Neural cell (in vitro differentiated cells): ENCODE results near the gene DNAH3. TPM values are rescaled to one million over a fixed set of nuclear protein-coding genes. Genes with fewer than 3 reads are reported as not detected.

Experiments used
- H2AFZ ChIP-seq: fragments of 200-600, 300-800 bp; sonication (generic), shearing (Covaris generic); 2 replicates; pipeline ENCODE4 v1.6.0; 2014; ENCODE audit warnings: low read depth, mild to moderate bottlenecking, antibody characterized with exemption, low read length, moderate library complexity
- H3F3A ChIP-seq: fragments of 200-600 bp; shearing (Covaris generic); 2 replicates; pipeline ENCODE4 v1.6.1; 2016; ENCODE audit warnings: mild to moderate bottlenecking, moderate library complexity, mixed read lengths, antibody characterized with exemption, low read length; ENCODE audit not compliant: insufficient read depth, poor library complexity, severe bottlenecking
- H3K27ac ChIP-seq: fragments of 200-600, 300-800 bp; sonication (generic), shearing (Covaris generic); 2 replicates; pipeline ENCODE4 v1.5.1; 2014; ENCODE audit warnings: mild to moderate bottlenecking, low read length, moderate library complexity
- H3K27me3 ChIP-seq: fragments of 300-800, 200-600 bp; sonication (generic), shearing (Covaris generic); 2 replicates; pipeline ENCODE4 v1.6.0; 2014; ENCODE audit warnings: mild to moderate bottlenecking, low read depth, low read length, moderate library complexity; ENCODE audit not compliant: insufficient read depth
- H3K36me3 ChIP-seq: fragments of 300-800, 200-600 bp; sonication (generic), shearing (Covaris generic); 2 replicates; pipeline ENCODE4 v1.5.1; 2014; ENCODE audit warnings: mild to moderate bottlenecking, antibody characterized with exemption, low read length, moderate library complexity; ENCODE audit not compliant: insufficient read depth
- H3K4me2 ChIP-seq: fragments of 300-800, 200-600 bp; sonication (generic), shearing (Covaris generic); 2 replicates; pipeline ENCODE4 v1.6.0; 2014; ENCODE audit warnings: mild to moderate bottlenecking, low read length
- H3K4me3 ChIP-seq: fragments of 300-800, 200-600 bp; sonication (generic), shearing (Covaris generic); 2 replicates; pipeline ENCODE4 v1.5.1; 2014; ENCODE audit warnings: mild to moderate bottlenecking, low read length, moderate library complexity
- H3K79me2 ChIP-seq: fragments of 200-600 bp; shearing (Covaris generic); replicated peaks from 2 replicates; pipeline ENCODE4 v1.6.0; 2014; ENCODE audit warnings: mild to moderate bottlenecking, low read length, moderate library complexity; ENCODE audit not compliant: insufficient read depth
- H3K9ac ChIP-seq: fragments of 300-800, 200-600 bp; sonication (generic), shearing (Covaris generic); 2 replicates; pipeline ENCODE4 v1.6.1; 2016; ENCODE audit warnings: mild to moderate bottlenecking, low read length, mixed read lengths
- H3K9me2 ChIP-seq: fragments of 200-600 bp; shearing (Covaris generic); 2 replicates; pipeline ENCODE4 v1.6.1; 2016; ENCODE audit warnings: mild to moderate bottlenecking, low read length, mixed read lengths; ENCODE audit not compliant: insufficient read depth
- H3K9me3 ChIP-seq: fragments of 200-600, 300-800 bp; sonication (generic), shearing (Covaris generic); 2 replicates; pipeline ENCODE4 v1.6.1; 2016; ENCODE audit warnings: mild to moderate bottlenecking, mixed run types, low read length, moderate library complexity, mixed read lengths
- H4K20me1 ChIP-seq: fragments of 200-600 bp; shearing (Covaris generic); 2 replicates; pipeline ENCODE4 v1.6.1; 2016; ENCODE audit warnings: mild to moderate bottlenecking, mixed run types; ENCODE audit not compliant: insufficient read depth
- CTCF ChIP-seq: fragments of 450-650 bp; IDR thresholded peaks from 2 replicates; pipeline ENCODE4 v1.5.1; 2014; ENCODE audit warnings: antibody characterized with exemption, mild to moderate bottlenecking, moderate library complexity; ENCODE audit not compliant: poor library complexity, severe bottlenecking
- EP300 ChIP-seq: fragments of 450-650 bp; conservative IDR thresholded peaks from 2 replicates; pipeline ENCODE4 v1.6.1; 2014; ENCODE audit warnings: antibody characterized with exemption, mild to moderate bottlenecking, moderate library complexity; ENCODE audit not compliant: poor library complexity, severe bottlenecking
- EZH2 ChIP-seq: fragments of 200-600, 300-800 bp; shearing (Covaris generic), sonication (generic); IDR thresholded peaks from 2 replicates; pipeline ENCODE4 v1.6.1; 2014; ENCODE audit warnings: antibody characterized with exemption, low read length, borderline replicate concordance, mild to moderate bottlenecking; ENCODE audit not compliant: insufficient read depth, poor library complexity, severe bottlenecking
- MXI1 ChIP-seq: fragments of 450-650 bp; conservative IDR thresholded peaks from 2 replicates; pipeline ENCODE4 v1.6.1; 2014; ENCODE audit warnings: antibody characterized with exemption, mild to moderate bottlenecking; ENCODE audit not compliant: poor library complexity, severe bottlenecking
- POLR2AphosphoS5 ChIP-seq: IDR thresholded peaks from 2 replicates; pipeline ENCODE4 v1.6.1; 2012
- RAD21 ChIP-seq: fragments of 450-650 bp; conservative IDR thresholded peaks from 2 replicates; pipeline ENCODE4 v1.6.1; 2014; ENCODE audit warnings: antibody characterized with exemption, mild to moderate bottlenecking, moderate library complexity
- REST ChIP-seq: IDR thresholded peaks from 2 replicates; pipeline ENCODE4 v1.6.1; 2012; ENCODE audit warnings: borderline replicate concordance
- SMC3 ChIP-seq: fragments of 450-650 bp; conservative IDR thresholded peaks from 2 replicates; pipeline ENCODE4 v1.6.1; 2014; ENCODE audit warnings: antibody characterized with exemption, mild to moderate bottlenecking, moderate library complexity; ENCODE audit not compliant: poor library complexity
- TAF1 ChIP-seq: IDR thresholded peaks from 2 replicates; pipeline ENCODE4 v1.6.1; 2012; ENCODE audit warnings: low read depth
- polyA plus RNA-seq: library from polyadenylated mRNA; depleted of rRNA; stranded (reverse); fragments of >200 nt; gene quantifications from 2 replicates; pipeline ENCODE4 v1.2.3, GENCODE V29; 2014

The DNAH3 gene
- polyA plus RNA-seq, 1 donor from 2014 or later, result 0.06 TPM

- H4K20me1 ChIP-seq, result no peaks in the 10 kb centered on the region
- no peak overlapping the region for H3K4me3 ChIP-seq
- no peaks in the 10 kb centered on the region for H3K9me2 ChIP-seq
- no peaks in the 10 kb centered on the region for H3F3A ChIP-seq
- H3K9ac ChIP-seq, result no peak overlapping the region
- H2AFZ ChIP-seq, result no peak overlapping the region
- H3K4me2 ChIP-seq, result no peak overlapping the region
- H3K79me2 ChIP-seq, result no peaks in the 10 kb centered on the region
- no peaks in the 10 kb centered on the region for H3K9me3 ChIP-seq
- H3K27ac ChIP-seq, result no peak overlapping the region
- TF ChIP-seq POLR2AphosphoS5, result no peak
- TF ChIP-seq RAD21, result no peak
- TF ChIP-seq EZH2, result no peak
- TF ChIP-seq MXI1, result no peak
- TF ChIP-seq SMC3, result no peak
- TF ChIP-seq CTCF, result no peak
- TF ChIP-seq TAF1, result no peak
- TF ChIP-seq REST, result no peak
- TF ChIP-seq EP300, result no peak
- H3K27me3 ChIP-seq, result no peaks in the 10 kb centered on the region
- no peaks in the 10 kb centered on the region for H3K36me3 ChIP-seq
Measured at GRCh38 chr16:20954574-20954973, 196.1 kb downstream of the DNAH3 start.

- no peak overlapping the region for H3K4me3 ChIP-seq
- TF ChIP-seq RAD21 (no peak), POLR2AphosphoS5 (no peak), EZH2 (no peak), SMC3 (no peak), EP300 (no peak), TAF1 (no peak), CTCF (no peak), MXI1 (no peak), REST (no peak)
- no peaks in the 10 kb centered on the region for H3K9me2 ChIP-seq
- H3F3A ChIP-seq, result no peaks in the 10 kb centered on the region
- no peak overlapping the region for H3K4me2 ChIP-seq
- no peak overlapping the region for H3K9ac ChIP-seq
- H3K9me3 ChIP-seq, result no peaks in the 10 kb centered on the region
- no peaks in the 10 kb centered on the region for H3K79me2 ChIP-seq
- H4K20me1 ChIP-seq, result no peaks in the 10 kb centered on the region
- H3K27ac ChIP-seq, result no peak overlapping the region
- H2AFZ ChIP-seq, result no peak overlapping the region
- H3K36me3 ChIP-seq, result no peaks in the 10 kb centered on the region
- no peaks in the 10 kb centered on the region for H3K27me3 ChIP-seq
Measured at GRCh38 chr16:20952139-20952920, 198.3 kb downstream of the DNAH3 start.
